GM18517 (cell line): ENCODE data around the gene PI16.

Source experiments
- ATAC-seq: cut with Tn5 transposase; IDR thresholded peaks from one replicate; pipeline ENCODE4 v1.9.1; 2021; ENCODE audit warnings: mild to moderate bottlenecking, moderate library complexity; ENCODE audit not compliant: unreplicated experiment

Gene PI16

DNA sequence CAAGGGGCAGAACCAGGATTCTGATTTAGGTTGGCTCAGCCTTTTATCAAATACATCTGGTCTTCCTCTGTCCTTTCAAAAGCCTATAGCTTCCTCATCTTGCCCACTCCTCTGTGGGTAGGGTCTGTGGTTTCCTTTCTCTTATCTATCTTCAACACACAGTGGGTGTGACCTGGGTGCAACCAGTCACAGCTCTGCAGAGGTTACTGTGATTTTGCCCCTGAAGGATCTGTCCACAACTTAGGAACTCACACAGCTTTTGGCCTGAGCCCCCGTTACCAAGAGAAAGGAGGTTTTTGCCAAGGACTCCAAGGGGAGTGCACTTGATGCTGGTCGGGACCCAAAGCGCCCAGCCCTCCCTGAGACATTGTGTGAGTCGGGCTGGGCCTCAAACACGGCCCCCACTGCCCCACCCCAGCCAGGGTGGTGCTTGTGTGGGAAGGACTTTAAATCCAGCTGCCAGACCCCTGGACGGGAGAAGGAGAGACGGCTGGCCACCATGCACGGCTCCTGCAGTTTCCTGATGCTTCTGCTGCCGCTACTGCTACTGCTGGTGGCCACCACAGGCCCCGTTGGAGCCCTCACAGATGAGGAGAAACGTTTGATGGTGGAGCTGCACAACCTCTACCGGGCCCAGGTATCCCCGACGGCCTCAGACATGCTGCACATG, at the start of gene PI16:
TSS of gene PI16 (plus strand) at position 477 of the 670 bp plus-strand sequence. CDS start at position 500, 23 bp downstream.
- no peak for ATAC-seq

DNA sequence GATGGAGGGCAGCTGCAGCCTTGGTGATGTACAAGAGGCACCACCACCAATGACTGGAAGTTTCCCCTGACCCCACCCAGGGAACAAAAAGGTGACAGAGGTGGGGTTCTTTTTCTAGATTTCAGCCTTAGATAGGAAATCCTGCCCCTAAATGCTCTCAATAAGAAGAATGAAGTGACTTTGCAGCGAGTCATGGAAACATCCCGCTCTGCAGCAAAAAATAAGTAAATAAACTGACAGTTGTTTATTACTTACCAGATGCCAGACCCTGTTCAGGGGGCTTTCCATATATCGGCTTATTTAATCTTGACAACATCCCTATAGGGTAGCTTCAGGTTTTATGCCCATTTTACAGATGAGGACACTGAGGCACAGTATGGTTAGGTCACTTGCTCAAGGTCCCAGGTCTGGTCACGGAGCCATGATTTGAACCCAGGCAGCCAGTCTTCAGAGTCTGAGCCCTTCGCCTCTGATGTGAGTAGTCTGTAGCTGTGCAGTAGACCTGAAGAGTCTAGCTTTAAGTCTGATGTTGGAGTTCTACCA, 49.6 kb upstream of the PI16 start:
- ATAC-seq, result no peak

DNA sequence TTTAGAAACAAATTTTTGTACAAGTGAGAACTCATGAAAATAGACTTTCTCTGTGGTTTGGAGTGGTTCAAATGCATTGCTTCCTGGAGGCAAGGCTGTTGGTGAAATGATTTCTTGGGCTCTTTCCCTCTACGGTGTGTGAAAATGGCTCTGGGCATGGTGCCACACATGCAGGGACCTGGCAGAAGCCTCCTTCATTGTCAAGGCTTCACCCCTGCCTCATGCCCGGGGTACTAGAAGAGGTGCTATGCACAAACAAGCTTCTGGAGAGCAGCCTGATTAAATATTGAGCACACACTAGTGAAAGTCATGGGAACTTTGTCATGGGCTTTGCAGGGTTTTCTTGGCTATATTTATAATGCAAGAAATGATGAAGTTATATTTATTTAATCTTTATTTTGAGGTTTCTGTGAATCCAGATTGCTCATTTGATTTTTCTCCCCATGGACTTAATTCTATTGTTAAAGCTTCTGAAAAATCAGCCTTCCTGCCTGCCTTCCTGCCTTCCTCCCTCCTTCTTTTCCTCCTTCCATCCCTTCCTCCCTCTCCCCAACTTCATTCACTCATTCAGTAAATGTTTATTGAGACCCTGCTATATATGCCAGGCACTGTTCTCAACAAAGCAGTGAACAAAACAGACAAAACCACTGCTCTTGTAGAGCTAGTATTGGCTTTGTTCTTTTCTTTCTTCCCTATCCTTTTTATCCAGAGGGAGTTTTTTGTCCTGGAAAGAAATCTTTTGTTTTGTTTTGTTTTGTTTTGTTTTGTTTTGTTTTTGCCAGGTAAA, 47.8 kb upstream of the PI16 start:
- ATAC-seq, result no peak

DNA sequence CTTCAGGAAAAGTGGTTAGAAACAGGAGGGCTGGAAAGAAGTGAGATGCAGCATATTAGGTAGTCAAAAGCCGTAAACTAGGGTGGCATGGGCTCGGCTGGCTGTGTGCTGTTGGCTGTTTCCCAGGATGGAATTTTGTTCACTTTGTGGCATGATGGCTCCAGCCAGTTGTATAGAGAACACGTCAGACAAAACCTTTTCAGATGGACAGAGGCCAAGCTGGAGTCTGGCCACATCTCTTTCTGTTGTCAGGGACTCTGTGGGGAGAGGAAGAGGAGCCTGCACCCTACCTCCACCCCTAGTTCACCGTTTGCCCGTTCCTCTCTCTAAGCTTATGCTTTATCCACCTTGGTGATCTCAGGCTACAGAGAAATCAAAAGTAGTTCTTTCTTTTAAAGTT, 46.8 kb upstream of the PI16 start:
- ATAC-seq, result no peak

DNA sequence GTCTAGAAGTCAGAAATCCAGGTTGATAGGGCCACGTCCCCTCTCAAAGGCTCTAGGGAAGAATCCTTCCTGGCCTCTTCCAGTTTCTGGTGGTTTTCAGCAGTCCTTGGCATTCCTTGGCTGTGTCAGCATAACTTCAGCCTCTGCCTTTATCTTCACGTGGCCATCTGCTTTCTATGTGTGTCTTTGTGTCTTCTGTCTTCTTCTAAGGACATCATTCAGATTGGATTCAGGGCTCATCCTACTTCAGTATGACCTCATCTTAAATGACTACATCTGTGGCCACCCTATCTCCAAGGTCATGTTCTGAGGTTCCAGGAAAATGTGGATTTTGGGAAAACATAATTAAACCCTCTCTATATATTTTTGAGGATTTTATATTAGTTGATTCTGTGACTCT, 45.8 kb upstream of the PI16 start:
- ATAC-seq, result no peak

DNA sequence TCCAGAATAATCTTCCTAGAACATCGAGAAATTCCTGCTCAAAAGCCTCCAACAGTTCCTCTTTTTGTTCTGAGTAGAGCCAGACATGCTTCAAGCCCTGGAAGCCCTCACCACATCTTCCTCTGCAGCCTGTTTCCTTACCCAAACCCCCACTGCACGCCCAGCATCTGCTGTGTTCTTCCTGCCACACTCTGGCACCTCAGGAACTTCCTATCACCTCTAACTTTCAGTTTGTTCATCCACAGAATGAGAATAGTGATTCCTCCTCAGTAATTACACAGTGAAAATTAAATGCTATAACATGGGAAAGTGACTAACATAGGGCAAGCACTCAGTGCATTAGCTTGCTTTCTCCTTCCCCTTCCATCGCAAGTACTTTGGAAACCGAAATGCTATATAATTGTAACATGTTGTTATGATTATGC, 42.5 kb upstream of the PI16 start:
- peak; percentile 11 for ATAC-seq

- ATAC-seq, result peak; percentile 92
Measured at GRCh38 chr6:36912586-36912985, 42.0 kb upstream of the PI16 start.

DNA sequence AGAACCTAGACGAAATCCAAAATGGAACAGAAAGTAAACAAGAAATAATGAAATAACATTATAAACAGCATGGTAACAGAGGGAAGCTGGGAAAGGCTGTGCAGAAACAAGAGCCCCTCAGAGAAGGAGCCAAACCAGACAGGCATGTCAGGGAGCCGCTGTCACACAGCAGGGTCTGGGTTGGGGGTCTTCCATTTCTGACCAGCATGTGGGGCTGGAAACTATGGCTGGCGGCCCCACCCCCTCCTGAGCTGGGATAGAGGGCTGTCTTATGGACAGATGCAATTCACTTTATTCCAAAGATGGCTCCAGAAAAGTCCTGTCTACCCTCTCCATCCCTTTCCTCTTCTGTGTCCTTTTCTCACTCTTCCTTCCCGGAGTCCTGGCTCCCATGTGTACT, 41.5 kb upstream of the PI16 start:
- no peak for ATAC-seq

GRCh38 chr6:36914227-36914794, 40.2 kb upstream of the PI16 start:
- no peak for ATAC-seq

GRCh38 chr6:36915599-36915998, 38.9 kb upstream of the PI16 start:
- no peak for ATAC-seq

GRCh38 chr6:36916126-36916525, 38.4 kb upstream of the PI16 start:
- ATAC-seq, result no peak

GRCh38 chr6:36917541-36918193, 36.9 kb upstream of the PI16 start:
- ATAC-seq, result no peak

- no peak for ATAC-seq
Measured at GRCh38 chr6:36920049-36920448, 34.5 kb upstream of the PI16 start.

DNA sequence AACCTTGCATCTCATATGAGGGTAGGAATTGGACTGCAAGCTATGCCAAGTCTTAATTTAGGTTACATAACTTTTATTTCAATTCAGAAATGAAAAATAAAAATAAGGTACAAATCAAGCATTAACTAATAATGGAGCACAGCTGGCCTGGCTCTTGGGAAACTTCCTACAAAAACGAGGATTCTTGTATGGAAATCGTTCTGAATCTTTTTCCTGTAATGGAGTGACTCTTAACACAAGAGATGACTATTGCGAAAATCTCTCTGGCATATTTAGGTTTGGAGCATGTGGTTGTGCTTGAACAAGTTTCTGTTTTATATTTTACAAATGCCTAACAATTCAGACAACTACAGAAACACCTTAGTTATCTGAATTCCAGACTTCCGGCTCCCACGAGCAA, 34.0 kb upstream of the PI16 start:
- ATAC-seq, result no peak

GRCh38 chr6:36924131-36924530, 30.4 kb upstream of the PI16 start:
- no peak for ATAC-seq

GRCh38 chr6:36924778-36925374, 29.7 kb upstream of the PI16 start:
- ATAC-seq, result no peak

- ATAC-seq, result no peak
Measured at GRCh38 chr6:36925809-36926208, 28.7 kb upstream of the PI16 start.

DNA sequence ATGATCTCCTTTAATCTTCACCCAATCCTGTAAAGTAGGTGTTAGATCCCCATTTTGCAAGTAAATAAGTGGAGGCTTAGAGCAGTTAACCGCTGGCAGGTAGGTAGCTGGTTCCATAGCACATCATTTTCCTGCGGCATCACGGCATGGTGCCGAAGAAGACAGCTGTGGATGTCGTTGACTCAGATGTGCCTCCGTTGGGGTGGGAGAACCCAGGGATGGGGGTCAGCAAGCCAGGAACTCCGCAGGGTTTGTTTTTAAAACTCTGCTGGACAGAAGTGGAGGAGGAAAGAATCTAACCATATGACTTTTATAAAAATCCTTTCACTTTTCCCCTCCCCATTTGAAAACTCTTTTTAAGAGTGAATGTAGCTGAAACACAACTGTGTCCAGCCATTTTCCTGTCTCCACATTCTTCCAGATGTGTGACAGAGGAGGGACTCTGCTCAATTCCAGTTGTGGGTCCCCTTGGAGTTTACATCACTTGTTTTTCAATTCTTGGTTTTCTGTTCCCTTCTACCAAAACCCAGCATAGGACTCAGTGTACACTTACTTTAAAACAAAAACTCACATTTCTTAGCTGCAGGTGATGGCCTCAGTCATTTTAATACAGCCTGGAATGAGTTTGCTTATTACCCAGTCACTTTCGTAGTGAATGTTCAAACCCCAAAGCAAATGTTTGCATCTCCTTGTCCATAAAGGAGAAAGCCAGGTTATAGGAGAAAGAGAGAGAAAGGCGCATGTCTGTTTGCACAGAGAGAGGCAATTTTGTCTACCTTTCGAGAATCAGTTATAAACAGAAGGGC, 27.6 kb upstream of the PI16 start:
- ATAC-seq, result no peak

DNA sequence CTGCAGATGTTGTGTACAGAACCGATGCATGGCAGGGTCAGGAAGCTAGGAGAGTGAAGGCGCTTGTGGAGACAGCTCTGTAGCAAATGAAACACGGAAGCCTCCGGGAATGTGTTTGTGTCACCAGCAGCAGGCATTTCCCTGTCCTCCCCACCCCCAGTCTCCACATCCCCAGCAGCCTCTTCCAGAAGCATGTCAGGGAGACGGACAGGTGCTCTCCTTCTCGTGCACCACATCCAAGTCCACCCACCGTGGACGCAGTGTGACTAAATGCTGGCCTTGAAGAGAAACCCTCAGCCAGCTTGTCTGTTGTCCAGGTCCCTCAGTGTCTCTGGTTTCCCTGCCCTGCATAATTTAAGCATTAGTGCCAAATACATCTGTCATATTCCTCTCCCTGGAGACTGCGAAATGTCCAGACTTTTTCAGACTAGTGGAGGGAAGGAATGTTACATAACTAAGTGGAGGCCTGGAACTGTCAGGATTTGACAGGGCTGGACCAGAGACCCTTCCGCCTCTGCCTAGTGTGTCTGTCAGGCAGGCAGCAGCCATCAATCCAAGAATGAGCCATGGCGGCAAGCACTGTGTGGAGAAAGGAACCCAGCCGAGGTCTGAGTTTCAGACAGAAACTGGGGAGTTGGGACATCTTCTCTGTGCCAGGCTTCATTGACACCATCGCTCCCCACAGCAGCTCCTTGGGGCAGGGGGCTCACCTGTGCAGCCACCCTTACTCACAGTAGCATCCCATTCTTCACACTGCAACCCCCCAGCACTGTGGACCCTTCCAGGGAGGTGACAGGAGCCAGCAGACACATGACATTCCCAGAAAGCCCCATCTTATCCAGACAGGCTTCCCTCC, 26.6 kb upstream of the PI16 start:
- no peak for ATAC-seq
